NCI-H1105 (cell line): Measurements from ENCODE around the gene BTBD6.
"Not testable (repeated sequence)": the region's sequence is repeated elsewhere in the genome, so short reads cannot be mapped to it uniquely, and the experiment has no call there.

ENCODE experiments used
- DNase-seq: peaks from one replicate; lab custom pipeline; 2025; lab: John Stamatoyannopoulos, UW

Gene BTBD6

DNA sequence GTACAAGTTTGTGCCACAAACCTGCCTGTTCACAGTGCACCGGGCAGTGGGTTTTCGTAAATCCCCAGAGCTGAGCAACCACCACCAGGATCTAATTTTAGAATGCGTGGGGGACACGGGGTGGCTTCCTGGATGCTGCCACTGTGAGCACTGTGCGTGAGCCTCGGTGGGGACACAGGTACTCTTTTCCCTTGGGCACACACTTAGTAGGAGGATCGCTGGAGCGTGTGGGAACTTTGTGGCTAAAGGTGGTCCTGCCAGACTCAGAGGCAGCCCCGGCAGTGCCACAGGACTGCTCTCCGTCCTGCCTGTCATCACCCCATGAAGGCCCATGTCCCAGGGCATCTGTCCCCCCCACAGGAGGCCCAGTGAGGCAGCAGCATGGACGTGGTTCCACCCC, 21.1 kb downstream of the BTBD6 start:
- no peak for DNase-seq

DNA sequence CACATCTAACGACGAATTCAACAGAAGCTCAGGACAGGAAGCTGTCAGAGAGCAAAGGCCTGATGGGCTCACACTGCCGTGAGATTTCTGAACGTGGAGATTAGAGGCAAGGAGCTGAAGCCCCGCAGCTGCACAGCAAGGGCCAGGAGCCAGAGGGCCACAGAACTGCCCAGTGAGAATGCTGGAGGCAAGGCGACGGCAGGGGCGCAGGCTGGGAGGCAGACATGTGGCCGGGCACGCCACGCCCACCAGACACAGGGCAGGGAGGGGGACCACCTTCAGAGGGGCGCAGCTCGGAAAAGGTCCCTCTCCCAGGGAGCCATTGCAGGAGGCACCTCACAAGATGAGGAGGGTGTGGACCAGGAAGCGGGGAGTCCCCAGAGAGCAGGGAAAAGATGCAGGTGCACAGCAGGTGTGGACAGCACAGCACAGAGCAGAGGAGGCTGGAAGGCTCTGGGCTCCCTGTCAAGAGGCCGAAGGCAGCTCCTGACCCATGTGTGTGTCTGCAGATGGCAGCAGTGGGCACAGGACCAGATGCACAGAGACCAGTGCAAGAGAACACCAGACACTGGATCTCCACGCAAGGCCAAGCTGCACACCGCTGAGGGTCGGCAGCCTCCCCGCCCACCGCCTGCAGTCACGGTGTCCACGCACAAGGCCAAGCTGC, 23.0 kb downstream of the BTBD6 start:
- no peak for DNase-seq

DNA sequence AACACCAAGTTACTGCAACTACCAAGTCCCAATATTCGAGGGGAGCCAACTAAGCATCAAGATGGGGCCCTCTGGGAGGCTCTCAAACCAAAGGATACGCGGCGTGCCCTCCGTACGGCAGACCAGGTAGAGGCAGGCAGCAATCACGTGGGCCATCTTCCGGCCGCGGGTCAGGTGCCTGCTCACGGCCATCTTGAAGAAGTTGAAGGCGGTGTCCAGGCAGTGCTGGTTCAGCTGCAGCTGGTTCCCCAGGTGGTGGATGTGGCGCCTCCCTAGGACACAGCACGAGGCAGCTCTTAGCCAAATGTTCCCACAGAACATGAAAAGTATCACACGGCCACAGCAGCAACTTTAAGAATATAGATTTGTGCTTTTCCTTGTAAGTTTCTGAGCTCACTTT, 24.3 kb downstream of the BTBD6 start:
- no peak for DNase-seq

DNA sequence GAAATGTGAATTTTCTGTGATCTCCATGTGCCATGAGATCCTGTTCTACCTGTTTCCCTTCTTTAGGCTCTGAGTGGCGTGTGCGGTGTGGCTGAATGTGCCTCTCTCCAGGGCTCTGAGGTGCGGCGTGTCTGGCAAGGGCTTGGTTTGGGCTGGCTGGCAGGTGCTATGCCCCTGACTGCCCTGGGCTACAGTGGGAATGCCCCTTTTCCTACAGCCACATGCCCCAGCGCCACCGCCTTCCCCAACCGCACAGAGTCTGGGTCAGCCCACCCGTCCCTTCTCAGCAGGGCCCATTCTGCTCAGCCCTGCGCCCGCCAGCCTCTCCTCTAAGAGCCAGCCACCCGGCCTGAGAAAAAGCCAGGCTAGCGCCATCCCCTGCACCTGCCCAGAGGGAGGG, 24.7 kb downstream of the BTBD6 start:
- no peak for DNase-seq

DNA sequence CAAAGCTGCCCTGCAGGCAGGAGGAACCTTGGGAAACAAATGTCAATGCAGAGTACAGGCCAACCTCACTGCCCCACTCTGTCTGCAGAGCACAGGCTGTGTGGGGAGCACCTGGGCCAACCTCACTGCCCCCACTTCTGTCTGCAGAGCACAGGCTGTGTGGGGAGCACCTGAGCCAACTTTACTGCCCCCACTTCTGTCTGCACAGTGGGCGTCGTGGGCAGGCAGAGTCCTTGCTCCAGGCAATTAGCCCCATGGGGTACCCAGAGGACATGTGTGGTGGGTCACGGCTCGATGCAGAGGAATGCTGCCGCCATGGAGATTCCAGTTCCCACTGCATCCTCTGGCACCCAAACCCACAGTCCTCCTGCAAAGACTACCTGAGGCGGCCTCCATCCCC, 26.3 kb downstream of the BTBD6 start:
- no peak for DNase-seq

DNA sequence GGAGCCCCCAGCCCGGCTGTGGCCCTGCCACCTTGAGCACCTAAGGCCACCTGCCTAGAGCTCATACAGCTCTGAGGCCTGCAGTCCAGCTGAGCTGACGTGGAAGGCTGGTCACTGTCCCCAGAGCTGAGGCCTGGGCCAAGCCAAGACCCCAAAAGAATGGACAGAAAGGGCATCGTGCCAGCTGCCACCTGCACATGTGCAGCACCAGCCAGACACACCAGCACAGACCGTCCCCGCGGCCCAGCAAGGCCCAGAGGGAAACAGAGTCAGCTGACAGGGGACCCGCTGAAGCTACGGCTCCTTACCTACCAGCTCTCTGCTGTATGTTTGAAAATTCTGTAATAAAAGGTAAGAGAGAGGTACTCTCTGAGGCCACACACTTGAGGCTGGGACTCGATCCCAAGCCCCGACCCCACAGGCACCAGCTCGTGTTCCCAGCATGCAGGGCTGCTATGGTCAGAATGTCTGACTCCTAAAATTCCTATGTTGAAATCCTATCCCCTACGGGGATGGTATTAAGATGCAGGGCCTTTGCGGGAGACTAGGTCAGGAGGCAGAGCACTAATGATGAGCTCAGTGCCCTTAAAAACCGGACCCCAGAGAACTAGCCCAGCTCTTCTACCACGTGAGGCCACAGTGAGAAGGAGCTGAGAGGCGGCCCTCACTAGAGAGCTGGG, 27.1 kb downstream of the BTBD6 start:
- DNase-seq, result no peak

DNA sequence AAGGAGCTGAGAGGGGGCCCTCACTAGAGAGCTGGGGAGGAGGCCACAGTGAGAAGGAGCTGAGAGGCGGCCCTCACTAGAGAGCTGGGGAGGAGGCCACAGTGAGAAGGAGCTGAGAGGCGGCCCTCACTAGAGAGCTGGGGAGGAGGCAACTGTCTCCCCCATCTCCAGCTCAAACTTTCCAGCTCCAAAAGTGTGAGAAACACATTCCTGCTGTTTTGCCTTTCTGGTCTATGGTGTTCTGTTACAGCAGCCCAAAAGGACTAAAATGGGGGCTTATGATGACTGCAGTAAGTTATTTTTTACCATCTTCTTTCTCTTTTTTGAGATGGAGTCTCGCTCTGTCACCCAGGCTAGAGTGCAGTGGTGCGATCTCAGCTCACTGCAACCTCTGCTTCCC, 29.1 kb downstream of the BTBD6 start:
- not testable (repeated sequence) for DNase-seq

DNA sequence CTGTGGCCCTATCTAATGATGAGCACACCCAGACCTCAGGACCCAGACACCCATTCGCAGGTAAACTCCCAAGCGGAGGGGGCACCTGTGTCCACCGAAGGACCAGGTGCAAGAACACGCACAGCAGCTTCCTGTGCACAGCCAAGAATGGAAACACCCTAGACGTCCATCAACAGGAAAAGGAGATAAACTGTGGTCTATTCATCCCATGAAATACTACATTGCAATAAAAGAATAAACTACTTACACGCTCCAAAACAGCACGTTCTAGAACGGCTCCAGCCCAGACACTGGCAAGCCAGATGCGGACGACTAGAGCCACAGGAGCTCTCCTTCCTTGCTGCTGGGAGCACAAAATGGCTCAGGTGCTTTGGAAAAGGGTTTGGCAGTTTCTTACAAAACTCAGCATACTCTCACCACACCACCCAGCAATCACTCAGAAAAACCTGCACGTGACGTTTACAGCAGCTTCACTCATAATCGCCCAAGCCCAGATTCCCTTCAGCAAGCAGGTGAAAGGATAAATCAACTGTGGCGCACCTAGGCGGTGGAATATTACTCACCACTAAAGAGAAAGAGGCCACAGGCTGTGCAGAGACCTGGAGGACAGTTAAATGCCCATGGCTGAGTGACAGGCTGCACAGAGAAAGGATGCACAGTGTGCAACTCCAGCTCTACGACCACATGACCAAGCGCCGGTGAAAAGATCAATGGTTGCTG, 31.5 kb downstream of the BTBD6 start:
- DNase-seq, result no peak

DNA sequence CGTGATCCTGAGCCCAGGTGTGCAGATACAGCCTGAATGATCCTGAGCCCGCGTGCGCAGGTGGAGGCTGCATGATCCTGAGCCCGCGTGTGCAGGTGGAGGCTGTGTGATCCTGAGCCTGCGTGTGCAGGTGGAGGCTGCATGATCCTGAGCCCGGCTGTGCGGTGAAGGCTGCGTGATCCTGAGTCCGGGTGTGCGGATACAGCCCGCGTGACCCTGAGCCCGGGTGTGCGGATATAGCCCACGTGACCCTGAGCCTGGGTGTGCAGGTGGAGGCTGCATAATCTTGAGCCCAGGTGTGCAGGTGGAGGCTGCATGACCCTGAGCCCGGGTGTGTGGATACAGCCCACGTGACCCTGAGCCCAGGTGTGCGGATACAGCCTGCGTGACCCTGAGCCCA, 32.2 kb downstream of the BTBD6 start:
- no peak for DNase-seq

DNA sequence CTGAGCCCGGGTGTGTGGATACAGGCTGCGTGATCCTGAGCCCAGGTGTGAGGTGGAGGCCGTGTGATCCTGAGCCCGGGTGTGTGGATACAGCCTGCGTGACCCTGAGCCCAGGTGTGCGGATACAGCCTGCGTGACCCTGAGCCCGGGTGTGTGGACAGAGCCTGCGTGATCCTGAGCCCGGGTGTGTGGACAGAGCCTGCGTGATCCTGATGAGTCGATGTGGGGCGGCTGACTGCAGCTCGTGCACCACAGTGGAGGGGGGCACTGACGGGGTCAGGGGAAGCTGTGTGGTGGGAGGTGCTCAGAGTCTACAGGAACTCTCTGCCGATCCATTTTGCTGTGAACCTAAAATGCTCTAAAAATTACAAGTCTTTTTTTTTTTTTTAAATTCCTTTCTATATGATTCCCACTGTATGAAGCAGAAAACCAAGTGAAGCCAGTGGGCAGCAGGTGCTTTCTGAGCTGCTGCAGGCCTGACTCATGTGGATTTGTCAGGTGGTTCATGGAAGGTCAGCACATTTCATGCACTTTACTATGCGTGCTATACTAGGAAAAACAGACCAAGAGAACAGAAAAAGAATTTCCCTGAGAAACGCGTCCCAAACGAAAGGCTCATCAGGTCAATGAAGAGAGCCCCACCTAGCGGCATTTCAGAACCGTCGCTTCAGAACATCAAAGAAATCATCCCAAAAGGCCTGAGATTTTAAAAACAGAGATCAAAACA, 33.2 kb downstream of the BTBD6 start:
- no peak for DNase-seq

DNA sequence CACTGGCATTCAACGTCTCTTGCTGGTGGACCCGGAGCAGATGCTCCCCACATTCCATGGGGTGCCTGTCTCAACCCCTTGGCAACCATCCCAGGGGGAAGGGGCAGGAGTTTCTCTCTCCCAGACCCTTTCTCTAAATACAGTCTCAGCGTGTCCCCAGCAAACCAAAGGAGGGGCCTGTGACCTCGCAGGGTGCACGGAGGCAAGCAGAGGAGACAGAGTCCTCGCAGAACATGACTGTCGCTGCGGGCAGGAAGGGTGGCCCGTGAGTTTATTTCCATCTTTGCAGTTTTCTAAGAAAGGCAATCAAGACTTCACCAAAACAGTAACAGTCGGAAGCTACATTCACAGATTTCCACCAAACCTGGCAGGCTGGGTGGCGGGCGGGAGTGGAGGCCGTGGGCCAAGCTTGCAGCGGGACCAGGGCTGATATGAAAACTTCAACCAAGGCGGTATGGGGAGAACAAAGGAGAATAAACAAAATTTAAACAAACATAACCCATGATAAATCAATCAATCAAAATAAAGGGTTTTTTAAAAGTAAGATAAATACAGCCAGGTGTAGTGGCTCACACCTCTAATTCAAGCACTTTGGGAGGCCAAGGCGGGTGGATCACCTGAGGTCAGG, 33.9 kb downstream of the BTBD6 start:
- DNase-seq, result no peak

DNA sequence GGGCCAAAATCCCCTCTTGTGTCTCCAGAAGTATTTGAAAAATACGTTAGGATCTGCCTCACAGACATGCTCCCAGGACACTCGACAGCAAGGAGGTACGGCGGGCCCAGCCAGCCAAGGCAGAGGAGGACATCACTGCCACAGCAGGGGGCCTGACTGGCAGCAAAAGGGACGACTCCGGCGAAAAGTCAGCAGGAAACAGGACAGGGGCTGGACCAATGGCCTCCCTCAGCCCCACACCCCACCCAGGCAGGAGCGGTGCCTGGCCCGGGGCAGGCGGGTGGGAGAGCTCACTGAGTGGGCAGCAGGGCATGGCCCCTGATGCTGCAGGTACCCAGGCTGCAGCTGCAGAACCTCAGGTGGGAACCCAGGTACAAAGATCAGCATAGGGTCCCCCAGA, 34.7 kb downstream of the BTBD6 start:
- DNase-seq, result no peak

DNA sequence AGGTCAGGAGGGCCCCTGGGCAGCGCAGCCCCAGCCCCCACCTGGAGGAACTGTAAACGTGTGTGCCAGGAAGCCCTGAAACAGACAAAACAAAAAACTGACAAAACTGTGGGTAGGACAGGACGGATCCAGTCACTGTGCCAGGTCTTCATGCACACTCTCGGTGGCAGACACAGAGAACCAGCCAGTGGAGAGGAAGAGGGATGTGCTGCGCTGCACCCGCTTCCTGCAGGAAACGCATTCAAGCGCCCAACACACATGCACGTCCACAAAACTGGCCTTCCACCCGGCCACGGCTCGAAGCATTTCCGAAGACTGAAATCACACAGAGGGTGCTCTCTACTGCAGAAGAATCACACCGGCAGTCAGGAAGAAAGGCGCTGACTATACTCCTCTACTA, 35.6 kb downstream of the BTBD6 start:
- DNase-seq, result no peak

DNA sequence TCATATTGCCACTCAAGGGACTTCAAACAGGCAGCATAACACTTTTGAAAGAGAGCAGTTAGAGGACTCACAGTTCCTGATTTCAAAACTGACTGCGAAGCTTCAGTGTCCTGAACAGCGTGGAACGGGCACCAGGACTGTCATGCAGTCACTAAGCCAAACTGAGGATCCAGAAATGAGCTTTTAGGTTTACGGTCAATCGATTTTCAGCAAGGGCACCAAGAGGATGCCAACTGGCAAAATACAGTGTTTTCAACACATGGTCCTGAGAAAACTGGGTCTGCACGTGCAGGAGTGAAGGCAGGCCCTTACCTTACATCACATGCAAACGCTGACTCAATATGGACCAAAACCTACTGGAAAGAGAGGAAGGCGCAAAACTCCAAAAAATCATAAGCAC, 36.8 kb downstream of the BTBD6 start:
- DNase-seq, result no peak

DNA sequence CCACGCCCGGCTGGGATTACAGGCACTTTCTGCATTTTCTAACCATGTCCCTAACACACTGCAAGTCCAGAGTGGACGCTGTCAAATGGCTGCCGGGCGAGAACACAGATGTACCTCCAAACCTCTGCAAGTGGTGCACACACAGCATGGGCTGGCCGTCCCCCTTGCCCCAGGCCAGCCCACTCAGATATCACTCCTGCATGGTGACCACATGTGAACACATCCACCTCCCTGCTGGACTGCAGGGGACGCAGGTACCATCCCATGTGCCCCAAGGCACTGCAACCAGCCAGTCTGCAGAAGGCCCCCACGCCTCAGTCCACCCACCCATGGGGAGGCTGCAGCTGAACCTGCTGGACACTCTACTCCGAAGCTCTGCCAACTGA, 38.4 kb downstream of the BTBD6 start:
- DNase-seq, result no peak

DNA sequence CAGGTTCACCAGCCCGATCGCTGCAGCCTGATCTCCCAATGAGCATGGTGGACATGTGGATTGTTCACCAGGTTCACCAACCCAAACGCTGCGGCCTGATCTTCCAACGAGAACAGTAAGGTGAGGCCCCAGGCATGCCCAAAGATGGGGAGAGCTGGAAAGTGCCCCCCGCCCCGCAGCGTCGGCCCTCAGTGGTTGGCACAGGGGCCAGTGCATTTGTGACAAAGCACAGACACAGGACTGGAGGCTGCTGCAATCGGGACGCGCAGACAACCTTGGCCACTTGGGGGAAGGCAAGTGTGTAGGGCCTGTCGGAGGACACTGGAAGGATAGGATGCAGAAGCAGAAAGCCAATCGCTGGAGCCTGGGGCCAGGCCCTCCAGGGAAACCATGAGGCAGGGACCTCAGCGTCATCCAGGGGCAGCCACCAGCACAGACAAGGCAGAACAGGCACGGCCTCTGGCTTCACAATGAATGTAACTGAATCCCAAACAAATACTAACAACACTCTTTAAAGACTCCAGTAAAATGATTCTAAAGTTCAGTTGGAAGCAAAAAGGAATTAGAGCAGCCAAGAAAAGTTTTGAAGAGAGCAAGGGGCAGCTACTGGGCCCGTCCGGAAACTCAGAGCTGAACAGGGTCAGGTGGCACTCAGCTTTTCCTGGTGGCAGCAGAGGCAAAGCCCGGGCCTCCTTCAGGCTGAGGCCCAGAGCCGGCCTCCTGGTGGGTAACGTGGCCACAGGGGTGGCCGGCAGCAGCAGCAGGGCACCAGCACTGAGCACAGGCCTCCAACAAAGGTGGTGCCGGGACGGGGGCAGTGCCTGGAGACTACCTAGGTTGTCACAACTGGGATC, 39.1 kb downstream of the BTBD6 start:
- DNase-seq, result no peak

DNA sequence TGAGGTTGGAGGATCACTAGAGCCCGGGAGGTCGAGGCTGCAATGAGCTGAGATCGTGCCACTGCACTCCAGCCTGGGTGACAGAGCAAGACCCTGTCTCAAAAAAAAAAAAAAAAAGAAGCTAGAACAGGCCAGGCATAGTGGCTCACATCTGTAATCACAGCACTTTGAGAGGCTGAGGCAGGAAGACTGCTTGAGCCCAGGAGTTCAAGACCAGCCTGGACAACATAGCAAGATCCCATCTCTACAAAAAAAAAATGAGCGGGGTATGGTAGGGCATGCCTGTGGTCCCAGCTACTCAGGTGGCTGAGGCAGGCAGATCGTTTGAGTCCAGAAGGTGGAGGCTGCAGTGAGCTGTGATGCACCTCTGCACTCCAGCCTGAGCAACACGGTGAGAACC, 40.6 kb downstream of the BTBD6 start:
- not testable (repeated sequence) for DNase-seq

DNA sequence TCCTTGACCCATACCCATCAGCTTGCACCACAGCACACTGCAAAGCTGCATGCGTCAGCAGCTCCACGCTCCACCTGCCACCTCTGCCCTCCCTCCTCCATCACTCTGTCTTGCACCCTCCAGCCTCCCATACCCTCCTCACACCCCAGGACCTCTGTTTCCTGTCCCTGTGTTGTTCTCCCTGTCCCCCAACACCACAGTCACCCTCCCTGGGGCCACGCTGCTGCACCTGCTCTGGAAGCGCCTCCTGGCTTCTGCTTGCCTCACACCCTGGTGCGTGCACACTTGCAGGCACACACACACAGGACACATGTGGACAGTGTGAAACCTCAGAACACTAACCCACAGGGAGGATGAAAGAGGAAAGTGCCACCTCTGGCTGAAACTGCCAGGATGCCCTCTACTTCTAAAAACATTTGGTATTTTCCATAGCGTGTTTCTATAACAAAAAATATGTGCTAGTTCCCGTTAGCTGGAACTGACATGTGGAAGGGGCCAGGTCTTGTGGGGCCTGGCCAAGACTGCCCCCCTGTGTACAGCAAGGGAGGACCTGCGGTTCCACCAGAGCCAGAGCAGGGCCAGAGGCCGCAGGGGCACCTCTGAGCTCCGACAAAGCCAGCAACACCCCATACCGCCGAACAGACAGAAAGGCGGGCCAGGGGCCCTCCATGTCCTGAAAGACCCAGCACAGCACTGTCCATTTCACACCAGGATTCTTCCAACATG, 42.5 kb downstream of the BTBD6 start:
- no peak for DNase-seq

DNA sequence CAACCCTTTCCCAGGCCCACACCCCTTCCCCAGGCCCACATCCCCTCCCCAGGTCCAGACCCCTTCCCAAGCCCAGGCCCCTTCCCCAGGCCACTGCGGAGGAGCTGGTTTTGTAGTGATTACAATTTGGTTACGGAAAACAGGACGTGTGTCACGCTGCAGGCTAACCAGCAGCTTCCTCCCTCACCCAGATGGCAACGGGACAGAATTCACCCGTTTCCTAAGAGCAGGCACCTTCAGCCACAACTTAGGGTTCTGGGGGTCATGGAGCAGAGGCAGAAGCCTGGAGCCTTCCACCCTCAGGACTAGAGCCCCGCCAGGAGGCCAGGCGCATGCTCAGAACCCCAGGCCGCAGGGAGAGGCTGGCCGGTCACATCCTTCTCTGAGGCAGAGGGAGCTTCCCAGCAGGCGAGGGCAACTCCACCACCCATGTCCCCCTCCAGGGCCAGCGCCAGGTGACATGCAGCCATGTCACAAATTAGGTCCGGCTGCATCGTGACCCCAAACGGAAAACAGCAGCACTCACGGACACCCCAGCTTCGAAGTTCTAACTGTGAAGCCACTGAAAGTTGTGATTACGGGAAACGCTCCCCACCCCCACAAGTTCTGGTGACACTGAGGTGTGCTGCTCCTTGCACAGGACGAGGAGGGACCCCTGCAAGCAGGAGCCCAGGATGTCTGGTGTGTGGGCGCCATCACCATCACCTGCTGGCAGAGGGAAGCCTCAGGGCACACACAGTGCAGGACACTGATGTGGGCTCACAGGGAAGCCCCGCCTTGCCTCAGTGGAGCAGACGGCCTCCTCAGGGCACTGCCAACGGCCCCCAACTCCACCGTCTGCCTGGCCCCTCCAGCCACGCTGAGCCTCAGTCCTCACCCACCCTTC, 44.7 kb downstream of the BTBD6 start:
- DNase-seq, result no peak

DNA sequence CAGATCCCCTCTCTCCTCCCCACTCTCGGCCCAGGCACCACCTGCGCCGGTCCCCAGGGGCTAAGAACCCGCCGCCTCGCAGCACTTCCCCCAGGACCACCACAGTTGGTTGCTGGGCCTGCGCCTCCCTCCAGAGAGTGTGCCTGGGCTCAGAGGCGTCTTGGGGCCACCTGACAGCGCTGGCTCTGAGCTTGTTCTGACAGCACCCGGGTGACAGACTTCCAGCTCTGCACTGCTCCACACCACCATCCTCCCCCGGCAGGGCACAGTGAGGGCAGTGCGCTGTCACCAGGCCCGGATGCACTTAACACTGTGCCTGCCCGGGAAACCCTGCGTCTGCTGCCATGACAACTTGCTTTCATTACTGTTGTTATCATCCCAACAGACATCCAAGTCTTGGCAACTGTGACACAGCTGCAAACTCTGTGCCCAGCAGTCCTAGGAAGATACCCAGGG, 45.8 kb downstream of the BTBD6 start:
- no peak for DNase-seq
